ENCODE data around the gene DSE. TPM values are rescaled to one million over a fixed set of nuclear protein-coding genes. Genes with fewer than 3 reads are reported as not detected.
"Not testable (repeated sequence)": the region's sequence is repeated elsewhere in the genome, so short reads cannot be mapped to it uniquely, and the experiment has no call there.

Gene DSE
- 1 to 10 TPM; 3.6 to 4.2 TPM for total RNA-seq

DNA sequence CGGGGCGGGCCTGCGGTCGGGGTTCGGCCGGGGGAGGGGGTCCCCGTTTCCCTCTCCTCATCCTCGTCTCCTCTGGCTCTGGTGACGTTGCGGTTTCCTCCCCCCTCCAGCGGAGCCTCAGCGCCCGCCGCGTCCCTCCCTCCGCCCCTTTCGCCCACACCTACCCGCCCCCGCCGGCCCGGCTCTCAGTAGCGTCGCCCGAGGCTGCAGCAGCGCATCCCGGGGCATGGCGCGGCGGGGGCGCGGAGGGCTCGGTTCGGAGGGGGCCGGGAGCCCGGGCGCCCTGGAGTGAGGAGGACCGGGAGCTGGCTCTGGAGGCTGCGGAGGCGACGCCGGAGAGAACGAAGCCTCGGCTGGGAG is at the start of gene DSE:
Gene DSE, plus strand, starts transcription at position 188 of the 360 bp plus-strand sequence. CDS start 28,304 bp downstream, outside the sequence.
- Mint-ChIP-seq H3K4me1 (peaks cover 15% of the 10 kb centered on the region), H3K27ac (no peak within 1 kb of the TSS), H3K27me3 (peaks cover 39% of the 10 kb centered on the region), H3K4me3 (peak within 1 kb of the TSS; percentile 73), H3K9me3 (no peaks in the 10 kb centered on the region), H3K36me3 (ENCODE audit: low read depth) (no peaks in the 10 kb centered on the region)
- POLR2A ChIA-PET, result no interaction called here
- CTCF ChIA-PET, result interaction anchor here (1.7 kb wide), 1 partner anchor 17 kb away, joined by 4 read pairs; no protein-coding TSS in a partner anchor
- peak; percentile 48 for DNase-seq

GRCh38 chr6:116321933-116322332 is 48.8 kb upstream of the DSE start:
- CTCF ChIA-PET; H3K9me3 Mint-ChIP-seq; POLR2A ChIA-PET; H3K36me3 Mint-ChIP-seq (ENCODE audit: low read depth); DNase-seq; H3K27me3 Mint-ChIP-seq; H3K4me3 Mint-ChIP-seq; H3K27ac Mint-ChIP-seq; H3K4me1 Mint-ChIP-seq: not testable (repeated sequence)

DNA sequence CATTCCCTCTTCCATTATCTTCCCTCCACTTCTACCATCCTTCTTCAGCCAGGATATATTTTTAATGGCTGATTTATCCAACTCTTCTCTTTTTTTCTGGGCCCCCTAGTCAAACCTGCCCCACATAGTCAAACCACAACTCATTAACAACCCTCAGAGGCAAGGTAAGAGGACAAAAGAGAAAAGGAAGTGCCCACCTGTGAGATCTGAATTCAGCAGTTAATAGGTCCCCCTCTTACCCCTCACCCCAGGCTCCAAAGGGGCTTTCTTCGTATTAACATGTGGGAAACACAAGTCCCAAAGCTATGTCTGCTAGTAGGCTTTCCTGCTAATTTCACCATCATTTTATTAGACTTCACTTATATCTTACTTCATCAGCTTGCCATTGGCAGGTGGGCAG is 46.9 kb upstream of the DSE start:
- Mint-ChIP-seq H3K27ac (no peak overlapping the region), H3K36me3 (ENCODE audit: low read depth) (no peaks in the 10 kb centered on the region), H3K4me1 (no peaks in the 10 kb centered on the region), H3K4me3 (no peak overlapping the region), H3K9me3 (no peaks in the 10 kb centered on the region), H3K27me3 (no peaks in the 10 kb centered on the region)
- no peak for DNase-seq
- CTCF ChIA-PET, result interaction anchor here (1.3 kb wide), 1 partner anchor 8 kb away, joined by 3 read pairs; no protein-coding TSS in a partner anchor
- POLR2A ChIA-PET, result no interaction called here

DNA sequence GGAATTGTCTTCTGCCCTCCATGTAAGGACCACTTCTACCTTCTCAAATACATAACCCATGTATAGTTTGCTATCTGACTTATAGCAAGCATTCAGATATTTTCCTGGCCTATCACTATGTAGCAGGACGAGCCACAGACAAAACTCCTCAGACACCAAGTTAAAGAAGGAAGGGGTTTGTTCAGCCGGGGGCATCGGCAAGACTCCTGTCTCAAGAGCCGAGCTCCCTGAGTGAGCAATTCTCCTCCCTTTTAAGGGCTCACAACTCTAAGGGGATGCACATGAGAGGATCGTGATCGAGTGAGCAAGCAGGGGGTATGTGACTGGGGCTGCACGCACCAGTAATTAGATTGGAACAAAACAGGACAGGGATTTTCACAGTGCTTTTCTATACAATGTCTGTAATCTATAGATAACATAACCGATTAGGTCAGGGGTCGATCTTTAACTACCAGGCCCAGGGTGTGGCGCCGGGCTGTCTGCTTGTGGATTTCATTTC is 45.1 kb upstream of the DSE start:
- POLR2A ChIA-PET; H3K27ac Mint-ChIP-seq; H3K27me3 Mint-ChIP-seq; H3K9me3 Mint-ChIP-seq; DNase-seq; H3K4me1 Mint-ChIP-seq; CTCF ChIA-PET; H3K4me3 Mint-ChIP-seq; H3K36me3 Mint-ChIP-seq (ENCODE audit: low read depth): not testable (repeated sequence)

GRCh38 chr6:116326181-116326671 is 44.5 kb upstream of the DSE start:
- Mint-ChIP-seq H3K4me1 (no peaks in the 10 kb centered on the region), H3K27ac (no peak overlapping the region), H3K27me3 (no peaks in the 10 kb centered on the region), H3K9me3 (no peaks in the 10 kb centered on the region), H3K36me3 (ENCODE audit: low read depth) (no peaks in the 10 kb centered on the region), H3K4me3 (no peak overlapping the region)
- ChIA-PET CTCF (no interaction called here), POLR2A (interaction anchor here (0.6 kb wide), 1 partner anchor 63 kb away, joined by 3 read pairs; no protein-coding TSS in a partner anchor)
- no peak for DNase-seq

DNA sequence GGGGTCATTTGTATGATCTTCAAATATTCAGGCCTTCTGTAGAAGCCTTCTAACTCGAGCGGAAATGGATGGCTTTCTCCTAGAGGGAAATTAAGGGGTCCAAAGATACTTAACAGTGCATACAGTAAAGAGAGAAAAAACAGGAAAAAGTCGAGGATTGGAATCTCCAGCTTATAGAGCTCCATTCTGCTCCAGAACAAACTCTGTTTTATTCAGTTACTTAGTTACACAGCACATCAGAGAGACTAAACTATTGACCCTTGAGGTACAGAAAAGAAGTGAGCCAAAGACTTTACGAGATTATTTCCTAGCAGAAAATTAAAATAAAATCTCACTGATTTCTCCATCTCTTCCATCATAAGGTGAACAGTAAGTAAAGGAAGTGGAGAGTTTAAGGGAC is 43.8 kb upstream of the DSE start:
- Mint-ChIP-seq H3K4me3 (no peak overlapping the region), H3K9me3 (no peaks in the 10 kb centered on the region), H3K27ac (no peak overlapping the region), H3K4me1 (no peaks in the 10 kb centered on the region), H3K27me3 (no peaks in the 10 kb centered on the region), H3K36me3 (ENCODE audit: low read depth) (no peaks in the 10 kb centered on the region)
- no peak for DNase-seq
- CTCF ChIA-PET, result no interaction called here
- POLR2A ChIA-PET, result no interaction called here

DNA sequence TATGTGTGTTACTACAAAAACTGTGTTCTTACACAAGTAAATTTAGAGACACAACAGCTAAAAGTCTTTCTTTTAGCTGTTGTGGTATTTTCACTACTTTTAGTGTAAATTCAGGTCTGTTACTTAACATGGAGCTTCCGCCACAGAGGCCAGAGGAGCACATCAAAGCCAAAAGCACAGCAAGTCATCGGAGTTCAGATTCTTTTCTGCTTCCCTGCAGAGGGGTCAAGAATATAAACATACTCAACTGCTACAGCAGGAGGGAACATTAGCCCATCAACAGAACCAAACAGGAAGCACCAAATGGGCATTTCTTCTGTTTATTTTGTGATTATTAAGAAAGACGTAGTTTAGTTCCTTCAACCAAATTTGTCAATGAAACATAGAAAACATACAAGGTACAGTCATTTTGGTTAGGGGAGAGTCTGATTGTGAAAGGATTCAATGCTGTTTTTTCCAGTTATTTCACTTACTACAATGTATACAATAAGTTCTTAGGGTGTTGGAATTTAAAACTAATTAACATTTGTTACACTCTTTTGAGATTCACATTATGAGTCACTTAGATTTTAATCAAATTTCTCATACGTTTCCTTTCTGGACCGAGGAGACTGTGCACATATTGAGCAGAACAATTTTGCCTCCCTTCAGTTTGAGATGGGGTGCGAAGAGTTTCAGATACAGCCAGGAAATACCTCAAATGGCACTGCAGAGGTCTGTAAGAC is 42.8 kb upstream of the DSE start:
- no peak for DNase-seq
- ChIA-PET CTCF (no interaction called here), POLR2A (no interaction called here)
- H3K27me3 Mint-ChIP-seq, result no peaks in the 10 kb centered on the region
- no peaks in the 10 kb centered on the region for H3K4me1 Mint-ChIP-seq
- no peak overlapping the region for H3K4me3 Mint-ChIP-seq
- peaks cover under 1% of the 10 kb centered on the region for H3K9me3 Mint-ChIP-seq
- no peak overlapping the region for H3K27ac Mint-ChIP-seq
- H3K36me3 Mint-ChIP-seq (ENCODE audit: low read depth), result no peaks in the 10 kb centered on the region

GRCh38 chr6:116328528-116328903 is 42.2 kb upstream of the DSE start:
- DNase-seq, result no peak

DNA sequence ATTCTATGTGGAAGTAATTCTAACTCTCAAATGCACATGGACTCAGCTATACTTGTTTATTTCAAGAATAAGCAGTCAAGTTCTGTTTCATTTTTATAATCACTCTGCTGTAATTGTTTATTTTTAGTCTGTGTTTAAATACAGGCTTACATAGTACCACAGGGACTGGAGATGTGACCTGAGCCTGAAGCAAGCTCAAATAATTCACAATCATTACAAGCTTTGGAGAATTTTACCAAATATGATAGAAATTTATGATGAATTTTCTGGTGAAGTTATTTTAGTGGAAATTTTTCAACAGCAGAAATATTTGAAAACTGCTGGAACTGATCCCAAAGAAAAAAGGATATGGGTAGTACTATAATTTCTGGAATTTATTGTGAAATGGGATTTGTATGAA is 41.6 kb upstream of the DSE start:
- CTCF ChIA-PET, result interaction anchor here (0.5 to 1.2 kb wide), 2 partner anchors 10 to 13 kb away, joined by 3 read pairs; no protein-coding TSS in a partner anchor
- POLR2A ChIA-PET, result no interaction called here
- DNase-seq, result no peak
- Mint-ChIP-seq H3K36me3 (ENCODE audit: low read depth) (no peaks in the 10 kb centered on the region), H3K9me3 (peaks cover 2% of the 10 kb centered on the region), H3K4me3 (no peak overlapping the region), H3K27me3 (no peaks in the 10 kb centered on the region), H3K27ac (no peak overlapping the region), H3K4me1 (no peaks in the 10 kb centered on the region)

More at GRCh38 chr6:116328528-116328903, 42.2 kb upstream of the DSE start:
- no peaks in the 10 kb centered on the region for H3K4me1 Mint-ChIP-seq
- no peak overlapping the region for H3K27ac Mint-ChIP-seq
- ChIA-PET CTCF (interaction anchor here (0.5 kb wide), 1 partner anchor 14 kb away, joined by 3 read pairs; no protein-coding TSS in a partner anchor), POLR2A (no interaction called here)
- no peak overlapping the region for H3K4me3 Mint-ChIP-seq
- peaks cover 2% of the 10 kb centered on the region for H3K9me3 Mint-ChIP-seq
- no peaks in the 10 kb centered on the region for H3K27me3 Mint-ChIP-seq
- H3K36me3 Mint-ChIP-seq (ENCODE audit: low read depth), result no peaks in the 10 kb centered on the region

- DNase-seq, result no peak
- ChIA-PET POLR2A (no interaction called here), CTCF (no interaction called here)
- Mint-ChIP-seq H3K36me3 (ENCODE audit: low read depth) (no peaks in the 10 kb centered on the region), H3K4me3 (no peak overlapping the region), H3K4me1 (no peaks in the 10 kb centered on the region), H3K27me3 (no peaks in the 10 kb centered on the region), H3K27ac (no peak overlapping the region), H3K9me3 (peaks cover 6% of the 10 kb centered on the region)
These were observed 40.2 kb upstream of the DSE start for GRCh38 chr6:116330511-116330910.

GRCh38 chr6:116332096-116332495 is 38.7 kb upstream of the DSE start:
- CTCF ChIA-PET, result interaction anchor here (0.7 kb wide), 1 partner anchor 16 kb away, joined by 4 read pairs; no protein-coding TSS in a partner anchor

DNA sequence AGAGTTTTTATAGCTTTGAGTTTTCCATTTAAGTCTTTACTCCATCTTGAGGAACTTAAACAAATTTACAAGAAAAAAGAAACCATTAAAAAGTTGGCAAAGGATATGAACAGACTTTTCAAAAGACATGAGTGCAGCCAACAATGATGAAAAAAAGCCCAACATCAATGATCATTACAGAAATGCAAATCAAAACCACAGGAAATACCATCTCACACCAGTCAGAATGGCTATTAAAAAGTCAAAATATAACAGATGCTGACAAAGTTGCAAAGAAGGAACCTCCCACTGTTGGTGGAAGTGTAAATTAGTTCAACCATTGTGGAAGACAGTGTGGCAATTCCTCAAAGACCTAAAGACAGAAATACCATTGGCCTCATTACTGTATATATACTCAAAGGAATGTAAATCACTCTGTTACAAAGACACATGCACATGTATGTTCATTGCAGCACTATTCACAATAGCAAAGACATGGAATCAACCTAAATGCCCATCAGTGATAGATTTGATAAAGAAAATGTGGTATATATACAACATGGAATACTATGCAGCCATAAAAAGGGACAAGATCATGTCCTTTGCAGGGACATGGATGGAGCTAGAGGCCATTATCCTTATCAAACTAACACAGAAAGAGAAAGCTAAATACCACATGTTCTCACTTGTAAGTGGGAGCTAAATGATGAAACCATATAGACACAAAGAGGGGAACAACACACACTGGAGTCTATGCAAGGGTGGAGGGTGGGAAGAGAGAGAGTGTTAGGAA is 35.9 kb upstream of the DSE start:
- CTCF ChIA-PET; H3K36me3 Mint-ChIP-seq (ENCODE audit: low read depth); H3K27me3 Mint-ChIP-seq; H3K4me3 Mint-ChIP-seq; H3K9me3 Mint-ChIP-seq; H3K4me1 Mint-ChIP-seq; POLR2A ChIA-PET; DNase-seq; H3K27ac Mint-ChIP-seq: not testable (repeated sequence)

More at GRCh38 chr6:116332096-116332495, 38.7 kb upstream of the DSE start:
- no peaks in the 10 kb centered on the region for H3K4me1 Mint-ChIP-seq
- no peaks in the 10 kb centered on the region for H3K36me3 Mint-ChIP-seq (ENCODE audit: low read depth)
- no peak overlapping the region for H3K4me3 Mint-ChIP-seq
- POLR2A ChIA-PET, result no interaction called here
- H3K9me3 Mint-ChIP-seq, result peaks cover 6% of the 10 kb centered on the region
- H3K27ac Mint-ChIP-seq, result no peak overlapping the region
- H3K27me3 Mint-ChIP-seq, result no peaks in the 10 kb centered on the region
- DNase-seq, result no peak

DNA sequence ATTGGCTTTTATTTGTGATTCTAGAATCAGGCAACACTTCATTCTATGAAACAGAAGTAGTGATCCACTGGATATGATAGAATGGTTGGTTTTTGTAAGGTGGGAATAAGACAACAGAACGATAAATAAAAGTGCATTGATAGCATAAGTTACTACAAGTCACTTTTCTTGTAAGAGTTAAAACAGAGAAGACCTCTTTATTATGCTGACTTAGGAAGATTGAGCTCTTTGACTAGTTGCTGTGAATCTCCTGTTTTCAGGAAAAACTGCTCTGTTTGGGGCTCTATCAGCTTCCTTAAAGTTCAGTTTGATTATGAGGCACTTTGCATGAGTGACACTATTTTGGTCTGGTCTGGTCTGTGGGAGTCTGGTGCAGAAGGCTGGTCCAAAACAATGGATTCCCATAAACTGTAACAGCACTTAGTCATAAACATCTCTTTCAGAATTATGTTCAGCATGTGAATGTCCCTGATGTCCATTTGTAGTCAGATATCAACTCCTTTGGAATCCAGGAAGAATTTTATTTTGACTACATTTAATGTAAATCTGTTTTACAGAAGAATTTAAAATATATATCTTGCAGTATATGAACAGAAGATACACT is 35.0 kb upstream of the DSE start:
- Mint-ChIP-seq H3K36me3 (ENCODE audit: low read depth) (no peaks in the 10 kb centered on the region), H3K27ac (no peak overlapping the region), H3K9me3 (peaks cover 6% of the 10 kb centered on the region), H3K4me1 (no peaks in the 10 kb centered on the region), H3K27me3 (no peaks in the 10 kb centered on the region), H3K4me3 (no peak overlapping the region)
- ChIA-PET CTCF (no interaction called here), POLR2A (no interaction called here)
- no peak for DNase-seq

Data from activated CD4-positive, alpha-beta T cell treated with anti-CD3 and anti-CD28 coated beads, Interleukin-2, amount 10 ng/mL, durations not matched to agents 7 days and 5 days (primary cell).